ENCODE data around the gene TYK2.

The TYK2 gene

DNA sequence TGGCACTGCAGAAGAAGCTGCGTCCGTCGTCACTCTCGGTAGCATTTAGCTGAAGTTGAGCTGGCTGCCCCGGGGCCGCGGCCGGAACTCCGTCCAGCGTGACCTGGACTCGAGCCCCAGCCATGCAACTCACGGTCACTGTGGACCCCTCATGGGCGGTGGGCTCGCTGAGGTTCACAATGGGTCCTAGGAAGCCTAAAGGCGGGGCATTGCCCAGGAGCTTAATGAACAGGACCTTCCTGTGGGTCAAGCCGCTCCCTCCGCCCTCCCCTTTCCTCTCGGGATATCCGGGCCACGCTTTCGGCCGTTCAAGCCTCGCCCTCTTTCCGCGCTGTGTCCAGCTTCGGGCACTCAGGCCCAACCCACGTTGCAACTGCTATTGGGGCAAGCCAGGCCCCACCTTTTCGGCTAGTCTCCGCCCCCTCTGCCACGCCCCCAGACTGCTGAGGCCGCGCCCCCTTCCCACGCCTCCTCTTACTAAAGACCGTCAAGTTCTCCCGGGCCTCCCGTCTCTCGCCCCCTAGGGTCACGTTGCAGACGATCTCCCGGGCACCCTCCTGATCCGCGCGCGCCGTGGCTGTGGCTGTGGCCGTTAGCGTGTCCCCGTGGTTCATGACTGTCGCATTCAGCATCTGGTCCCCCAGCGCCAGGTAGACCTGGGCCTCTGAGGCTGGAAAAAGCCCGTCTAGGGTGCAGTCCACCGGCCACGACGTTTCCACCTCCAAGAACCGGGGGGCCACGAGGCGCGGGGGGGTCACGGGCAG is 45.6 kb downstream of the TYK2 start (continued):
- TF ChIP-seq GLIS2 (tag by site-specific recombination; IDR thresholded peaks at IDR 0.05): peak; percentile 82
- TF ChIP-seq HOXA7 (CRISPR knock-in tag; IDR thresholded peaks at IDR 0.05; ENCODE audit: borderline replicate concordance): no peak
- TF ChIP-seq WT1 (tag by site-specific recombination; IDR thresholded peaks at IDR 0.05): no peak
- no peak for TF ChIP-seq ZNF792 (tag by site-specific recombination; IDR thresholded peaks at IDR 0.05)
- 0 out of 2 replicates have a peak, but pooled peaks have one; percentile 24 for TF ChIP-seq KLF1 (tag by site-specific recombination; IDR thresholded peaks at IDR 0.05)
- TF ChIP-seq, protein P1, sequence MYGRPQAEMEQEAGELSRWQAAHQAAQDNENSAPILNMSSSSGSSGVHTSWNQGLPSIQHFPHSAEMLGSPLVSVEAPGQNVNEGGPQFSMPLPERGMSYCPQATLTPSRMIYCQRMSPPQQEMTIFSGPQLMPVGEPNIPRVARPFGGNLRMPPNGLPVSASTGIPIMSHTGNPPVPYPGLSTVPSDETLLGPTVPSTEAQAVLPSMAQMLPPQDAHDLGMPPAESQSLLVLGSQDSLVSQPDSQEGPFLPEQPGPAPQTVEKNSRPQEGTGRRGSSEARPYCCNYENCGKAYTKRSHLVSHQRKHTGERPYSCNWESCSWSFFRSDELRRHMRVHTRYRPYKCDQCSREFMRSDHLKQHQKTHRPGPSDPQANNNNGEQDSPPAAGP (tag by site-specific recombination; IDR thresholded peaks at IDR 0.05): 0 out of 2 replicates have a peak, but pooled peaks have one; percentile 16
- TF ChIP-seq KLF16 (tag by site-specific recombination; IDR thresholded peaks at IDR 0.05): peak; percentile 92
- TF ChIP-seq, protein P2, sequence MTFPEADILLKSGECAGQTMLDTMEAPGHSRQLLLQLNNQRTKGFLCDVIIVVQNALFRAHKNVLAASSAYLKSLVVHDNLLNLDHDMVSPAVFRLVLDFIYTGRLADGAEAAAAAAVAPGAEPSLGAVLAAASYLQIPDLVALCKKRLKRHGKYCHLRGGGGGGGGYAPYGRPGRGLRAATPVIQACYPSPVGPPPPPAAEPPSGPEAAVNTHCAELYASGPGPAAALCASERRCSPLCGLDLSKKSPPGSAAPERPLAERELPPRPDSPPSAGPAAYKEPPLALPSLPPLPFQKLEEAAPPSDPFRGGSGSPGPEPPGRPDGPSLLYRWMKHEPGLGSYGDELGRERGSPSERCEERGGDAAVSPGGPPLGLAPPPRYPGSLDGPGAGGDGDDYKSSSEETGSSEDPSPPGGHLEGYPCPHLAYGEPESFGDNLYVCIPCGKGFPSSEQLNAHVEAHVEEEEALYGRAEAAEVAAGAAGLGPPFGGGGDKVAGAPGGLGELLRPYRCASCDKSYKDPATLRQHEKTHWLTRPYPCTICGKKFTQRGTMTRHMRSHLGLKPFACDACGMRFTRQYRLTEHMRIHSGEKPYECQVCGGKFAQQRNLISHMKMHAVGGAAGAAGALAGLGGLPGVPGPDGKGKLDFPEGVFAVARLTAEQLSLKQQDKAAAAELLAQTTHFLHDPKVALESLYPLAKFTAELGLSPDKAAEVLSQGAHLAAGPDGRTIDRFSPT (tag by site-specific recombination; IDR thresholded peaks at IDR 0.05): no peak
- peak; percentile 89 for TF ChIP-seq ZFHX2 (tag by site-specific recombination; conservative IDR thresholded peaks at IDR 0.05)
- no peak for TF ChIP-seq SETDB1 (IDR thresholded peaks at IDR 0.05; ENCODE audit: insufficient read length, low read length)
- TF ChIP-seq, protein P3, sequence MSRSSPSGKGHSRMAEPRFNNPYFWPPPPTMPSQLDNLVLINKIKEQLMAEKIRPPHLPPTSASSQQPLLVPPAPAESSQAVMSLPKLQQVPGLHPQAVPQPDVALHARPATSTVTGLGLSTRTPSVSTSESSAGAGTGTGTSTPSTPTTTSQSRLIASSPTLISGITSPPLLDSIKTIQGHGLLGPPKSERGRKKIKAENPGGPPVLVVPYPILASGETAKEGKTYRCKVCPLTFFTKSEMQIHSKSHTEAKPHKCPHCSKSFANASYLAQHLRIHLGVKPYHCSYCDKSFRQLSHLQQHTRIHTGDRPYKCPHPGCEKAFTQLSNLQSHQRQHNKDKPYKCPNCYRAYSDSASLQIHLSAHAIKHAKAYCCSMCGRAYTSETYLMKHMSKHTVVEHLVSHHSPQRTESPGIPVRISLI (tag by site-specific recombination; IDR thresholded peaks at IDR 0.05): no peak
- peak; percentile 74 for TF ChIP-seq ZNF335 (tag by site-specific recombination; conservative IDR thresholded peaks at IDR 0.05)
- TF ChIP-seq ZNF416 (tag by site-specific recombination; IDR thresholded peaks at IDR 0.05): no peak
- TF ChIP-seq ZNF169 (tag by site-specific recombination; IDR thresholded peaks at IDR 0.05): no peak
- TF ChIP-seq, protein P4, sequence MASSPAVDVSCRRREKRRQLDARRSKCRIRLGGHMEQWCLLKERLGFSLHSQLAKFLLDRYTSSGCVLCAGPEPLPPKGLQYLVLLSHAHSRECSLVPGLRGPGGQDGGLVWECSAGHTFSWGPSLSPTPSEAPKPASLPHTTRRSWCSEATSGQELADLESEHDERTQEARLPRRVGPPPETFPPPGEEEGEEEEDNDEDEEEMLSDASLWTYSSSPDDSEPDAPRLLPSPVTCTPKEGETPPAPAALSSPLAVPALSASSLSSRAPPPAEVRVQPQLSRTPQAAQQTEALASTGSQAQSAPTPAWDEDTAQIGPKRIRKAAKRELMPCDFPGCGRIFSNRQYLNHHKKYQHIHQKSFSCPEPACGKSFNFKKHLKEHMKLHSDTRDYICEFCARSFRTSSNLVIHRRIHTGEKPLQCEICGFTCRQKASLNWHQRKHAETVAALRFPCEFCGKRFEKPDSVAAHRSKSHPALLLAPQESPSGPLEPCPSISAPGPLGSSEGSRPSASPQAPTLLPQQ (tag by site-specific recombination; IDR thresholded peaks at IDR 0.05): peak; percentile 53; the same call in 1 of the 2 replicates
- TF ChIP-seq ZSCAN23 (tag by site-specific recombination; IDR thresholded peaks at IDR 0.05): no peak
- TF ChIP-seq SP3 (tag by site-specific recombination; IDR thresholded peaks at IDR 0.05): peak; percentile 97
- TF ChIP-seq ZNF114 (tag by site-specific recombination; IDR thresholded peaks at IDR 0.05): no peak
- TF ChIP-seq, protein P5, sequence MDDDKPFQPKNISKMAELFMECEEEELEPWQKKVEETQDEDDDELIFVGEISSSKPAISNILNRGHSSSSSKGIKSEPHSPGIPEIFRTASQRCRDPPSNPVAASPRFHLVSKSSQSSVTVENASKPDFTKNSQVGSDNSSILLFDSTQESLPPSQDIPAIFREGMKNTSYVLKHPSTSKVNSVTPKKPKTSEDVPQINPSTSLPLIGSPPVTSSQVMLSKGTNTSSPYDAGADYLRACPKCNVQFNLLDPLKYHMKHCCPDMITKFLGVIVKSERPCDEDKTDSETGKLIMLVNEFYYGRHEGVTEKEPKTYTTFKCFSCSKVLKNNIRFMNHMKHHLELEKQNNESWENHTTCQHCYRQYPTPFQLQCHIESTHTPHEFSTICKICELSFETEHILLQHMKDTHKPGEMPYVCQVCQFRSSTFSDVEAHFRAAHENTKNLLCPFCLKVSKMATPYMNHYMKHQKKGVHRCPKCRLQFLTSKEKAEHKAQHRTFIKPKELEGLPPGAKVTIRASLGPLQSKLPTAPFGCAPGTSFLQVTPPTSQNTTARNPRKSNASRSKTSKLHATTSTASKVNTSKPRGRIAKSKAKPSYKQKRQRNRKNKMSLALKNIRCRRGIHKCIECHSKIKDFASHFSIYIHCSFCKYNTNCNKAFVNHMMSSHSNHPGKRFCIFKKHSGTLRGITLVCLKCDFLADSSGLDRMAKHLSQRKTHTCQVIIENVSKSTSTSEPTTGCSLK (tag by site-specific recombination; IDR thresholded peaks at IDR 0.05): no peak
- no peak for TF ChIP-seq ZNF768 (tag by site-specific recombination; IDR thresholded peaks at IDR 0.05)
- TF ChIP-seq ZNF157 (tag by site-specific recombination; IDR thresholded peaks at IDR 0.05): no peak
- no peak for TF ChIP-seq ZNF560 (tag by site-specific recombination; IDR thresholded peaks at IDR 0.05; ENCODE audit: borderline replicate concordance)
- TF ChIP-seq ZNF629 (tag by site-specific recombination; IDR thresholded peaks at IDR 0.05): 0 out of 2 replicates have a peak, but pooled peaks have one; percentile 11
- TF ChIP-seq ZBTB7A (tag by site-specific recombination; IDR thresholded peaks at IDR 0.05; ENCODE audit: low read depth): no peak
- TF ChIP-seq KLF10 (tag by site-specific recombination; IDR thresholded peaks at IDR 0.05): peak; percentile 96
- no peak; the same call in 1 of the 2 replicates for TF ChIP-seq ZNF324 (tag by site-specific recombination; IDR thresholded peaks at IDR 0.05)
- TF ChIP-seq, protein P6, sequence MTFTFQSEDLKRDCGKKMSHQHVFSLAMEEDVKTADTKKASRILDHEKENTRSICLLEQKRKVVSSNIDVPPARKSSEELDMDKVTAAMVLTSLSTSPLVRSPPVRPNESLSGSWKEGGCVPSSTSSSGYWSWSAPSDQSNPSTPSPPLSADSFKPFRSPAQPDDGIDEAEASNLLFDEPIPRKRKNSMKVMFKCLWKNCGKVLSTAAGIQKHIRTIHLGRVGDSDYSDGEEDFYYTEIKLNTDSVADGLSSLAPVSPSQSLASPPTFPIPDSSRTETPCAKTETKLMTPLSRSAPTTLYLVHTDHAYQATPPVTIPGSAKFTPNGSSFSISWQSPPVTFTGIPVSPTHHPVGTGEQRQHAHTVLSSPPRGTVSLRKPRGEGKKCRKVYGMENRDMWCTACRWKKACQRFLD (tag by site-specific recombination; IDR thresholded peaks at IDR 0.05): no peak
- TF ChIP-seq BCL11B (tag by site-specific recombination; IDR thresholded peaks at IDR 0.05; ENCODE audit: low read depth): peak; percentile 65; the same call in 1 of the 2 replicates

Measured in HEK293 (cell line).